AG08395 (cell line): ENCODE measurements around the gene LRRC42.

ENCODE experiments used
- DNase-seq: peaks from one replicate; pipeline ENCODE4 v3.0.0; 2012; ENCODE audit warnings: mixed read lengths, low spot score

The LRRC42 gene

DNA sequence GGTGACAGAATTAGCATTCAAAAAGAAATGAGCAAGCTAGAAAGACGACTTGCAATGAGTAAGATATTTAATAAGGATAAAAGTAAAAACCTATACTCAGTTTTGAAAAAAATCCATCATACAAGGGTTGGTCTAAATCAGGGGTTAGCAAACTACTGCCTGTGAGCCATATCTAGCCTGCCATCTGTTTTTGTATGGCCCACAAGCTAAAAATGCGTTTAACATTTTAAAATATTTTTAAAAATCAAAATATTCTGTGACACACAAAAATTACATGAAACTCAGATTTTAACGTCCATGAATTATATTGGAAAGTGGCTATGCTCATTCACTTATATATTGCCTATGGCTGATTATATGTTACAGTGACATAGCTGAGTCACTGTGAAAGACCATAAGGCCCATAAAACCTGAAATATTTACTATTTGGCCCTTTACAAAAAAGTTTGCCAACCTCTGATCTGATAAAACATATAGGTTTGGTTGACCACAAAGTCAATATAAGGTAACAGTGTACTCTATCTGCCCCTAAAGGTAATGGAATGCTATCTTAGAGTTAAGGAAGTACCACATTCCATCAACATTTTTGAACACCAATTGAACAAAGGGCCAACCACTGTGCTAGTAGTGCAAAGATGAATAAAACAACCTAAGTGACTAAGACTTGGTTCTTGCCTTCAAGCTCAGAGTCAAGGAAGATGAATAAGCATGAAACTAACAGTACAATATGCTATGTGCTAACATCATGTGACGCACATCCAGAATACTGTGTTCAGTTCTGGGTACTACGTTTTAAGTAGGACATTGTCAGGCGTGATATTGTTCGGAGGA lies 3.8 kb upstream of the LRRC42 start:
- DNase-seq = no peak

GRCh38 chr1:53943090-53943489 lies 3.1 kb upstream of the LRRC42 start:
- DNase-seq = no peak

GRCh38 chr1:53943490-53944043 lies 2.6 kb upstream of the LRRC42 start:
- no peak for DNase-seq

GRCh38 chr1:53944469-53945182 lies 1.5 kb upstream of the LRRC42 start:
- DNase-seq = no peak

DNA sequence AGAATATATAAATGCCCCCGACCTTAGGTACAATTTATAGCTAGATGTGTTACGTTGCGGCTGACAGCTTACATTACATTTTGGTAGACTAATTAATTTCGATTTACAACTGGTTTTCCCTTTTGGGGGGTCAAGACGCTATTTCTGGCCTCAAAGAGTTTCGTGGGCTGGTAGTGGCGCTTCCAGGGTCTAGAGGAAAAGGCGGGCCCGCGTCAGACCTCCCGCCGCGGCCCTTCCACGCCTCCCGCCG lies 1.0 kb upstream of the LRRC42 start:
- DNase-seq = no peak

GRCh38 chr1:53945433-53946251 lies 508 bp upstream of the LRRC42 start, which contains the start of gene IFT25:
Gene IFT25 (minus strand): TSS chr1:53945699. CDS start chr1:53940082, 5,617 bp downstream.
- DNase-seq = peak; percentile 97

DNA sequence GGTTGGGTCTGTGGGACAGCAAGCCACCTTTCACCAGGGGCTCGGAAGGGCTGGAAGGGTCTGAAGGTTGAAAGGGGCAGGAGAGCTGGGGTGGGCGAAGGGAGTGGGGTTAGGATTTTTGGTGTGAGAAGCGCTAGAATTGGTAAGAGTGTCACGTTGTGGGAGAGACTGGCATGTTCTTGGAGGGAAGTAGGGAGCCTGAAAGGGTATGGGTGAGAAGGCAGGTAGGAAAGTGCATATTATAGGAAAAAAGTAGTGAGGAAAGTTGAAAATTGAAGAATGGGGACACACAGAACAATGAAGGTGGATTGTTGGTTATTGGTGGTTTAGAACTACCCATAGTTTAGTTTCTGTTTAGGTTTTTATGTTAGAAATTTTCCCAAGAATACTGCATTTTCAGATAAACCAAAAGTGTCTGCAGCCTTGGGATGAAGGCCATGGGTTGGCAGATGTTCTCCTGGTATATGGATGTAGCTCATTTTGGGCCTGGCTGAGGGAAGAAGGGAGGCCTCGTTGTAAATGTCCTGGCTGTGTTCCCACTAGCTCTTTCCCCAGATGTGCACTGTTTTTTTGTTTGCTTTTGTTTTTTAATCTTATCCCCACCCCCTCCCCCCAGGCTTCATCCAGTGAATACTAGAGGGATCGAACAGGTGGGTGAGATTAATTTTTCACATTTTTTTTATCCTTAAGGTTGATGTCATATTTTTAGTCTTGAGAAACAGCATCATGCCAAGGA lies 1.2 kb downstream of the LRRC42 start:
- DNase-seq = no peak

DNA sequence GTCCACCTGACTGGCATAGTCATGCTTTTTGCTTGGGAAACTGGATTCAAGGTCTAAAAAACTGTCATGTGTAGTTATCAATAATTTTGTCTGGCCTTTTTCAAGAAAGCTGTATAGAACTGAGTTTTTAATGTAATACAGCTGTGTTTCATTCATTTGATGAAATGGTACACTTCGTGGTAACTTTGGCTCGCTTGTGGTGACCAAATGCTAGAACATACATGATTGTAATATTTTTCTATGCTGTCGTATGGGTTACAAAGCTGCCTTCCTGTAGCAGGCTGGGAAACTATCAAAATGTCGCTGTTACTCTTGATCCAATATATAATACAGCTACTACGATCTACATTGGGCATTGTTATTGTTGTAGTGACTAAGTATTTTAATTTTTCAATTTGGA lies 2.1 kb downstream of the LRRC42 start:
- DNase-seq = no peak

DNA sequence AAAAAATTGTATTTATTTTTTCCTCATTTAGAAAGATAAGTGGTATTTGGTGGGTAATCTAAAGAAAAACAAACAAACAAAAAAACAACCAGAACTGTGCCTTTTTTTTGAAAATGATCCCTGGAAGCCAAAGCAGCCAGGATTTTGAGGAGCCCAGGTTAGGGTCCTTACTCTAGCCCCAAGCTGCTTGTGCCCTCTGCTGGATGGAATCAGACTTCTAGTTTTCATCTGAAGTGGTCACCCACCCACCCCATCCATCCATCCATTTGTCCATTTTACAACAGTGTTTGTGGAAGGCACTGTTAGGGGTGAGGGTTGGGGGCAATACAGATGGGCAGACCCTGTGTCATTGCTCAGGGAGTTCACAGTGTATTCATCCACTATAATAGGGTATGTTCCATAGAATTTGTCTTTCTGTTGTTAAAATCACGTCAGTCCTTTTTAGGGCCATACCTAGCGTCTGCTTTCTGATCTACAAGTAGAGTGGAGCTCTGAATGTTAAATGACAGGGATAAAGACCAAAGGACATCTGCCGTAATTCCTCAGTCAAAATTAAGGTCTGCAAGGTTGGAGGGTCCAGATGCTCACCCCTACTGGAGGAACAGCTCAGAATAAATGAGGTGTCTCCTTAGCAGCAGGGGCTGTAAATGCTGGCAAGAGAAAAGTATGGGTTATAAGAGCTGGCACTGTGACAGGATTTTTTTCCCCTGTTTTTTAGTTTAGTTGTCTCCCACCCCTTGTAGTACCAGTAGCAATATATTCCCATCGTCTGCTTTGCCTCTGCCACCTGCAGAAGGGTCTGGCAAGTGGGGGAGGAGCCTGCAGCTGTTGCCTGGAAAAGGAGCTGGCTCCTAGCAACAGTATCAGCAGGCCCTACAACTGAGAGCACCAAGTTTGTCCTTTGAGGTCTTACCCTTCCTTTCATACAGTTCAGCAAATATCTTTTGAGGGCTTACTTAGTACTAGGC lies 3.2 kb downstream of the LRRC42 start:
- peak; percentile 21 for DNase-seq

DNA sequence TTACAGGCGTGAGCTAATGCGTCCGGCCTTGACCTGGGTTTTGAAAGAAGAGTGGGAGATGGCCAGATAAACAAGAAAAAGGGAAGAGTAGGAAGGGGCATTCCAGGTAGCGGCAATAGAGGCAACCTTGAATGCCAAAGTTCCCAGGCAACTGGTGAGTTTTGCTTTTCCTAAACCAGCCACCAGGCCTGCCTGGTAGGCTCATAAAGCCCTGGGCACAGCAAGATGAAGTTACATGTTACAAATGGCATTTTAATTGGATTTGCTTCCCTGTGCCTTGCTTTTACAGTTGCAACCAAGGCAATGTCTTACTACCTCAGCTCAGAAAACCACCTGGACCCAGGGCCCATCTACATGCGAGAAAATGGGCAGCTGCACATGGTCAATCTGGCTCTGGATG lies 5.5 kb downstream of the LRRC42 start:
- no peak for DNase-seq

- no peak for DNase-seq
Measured at GRCh38 chr1:53954128-53954527, 8.0 kb downstream of the LRRC42 start.

DNA sequence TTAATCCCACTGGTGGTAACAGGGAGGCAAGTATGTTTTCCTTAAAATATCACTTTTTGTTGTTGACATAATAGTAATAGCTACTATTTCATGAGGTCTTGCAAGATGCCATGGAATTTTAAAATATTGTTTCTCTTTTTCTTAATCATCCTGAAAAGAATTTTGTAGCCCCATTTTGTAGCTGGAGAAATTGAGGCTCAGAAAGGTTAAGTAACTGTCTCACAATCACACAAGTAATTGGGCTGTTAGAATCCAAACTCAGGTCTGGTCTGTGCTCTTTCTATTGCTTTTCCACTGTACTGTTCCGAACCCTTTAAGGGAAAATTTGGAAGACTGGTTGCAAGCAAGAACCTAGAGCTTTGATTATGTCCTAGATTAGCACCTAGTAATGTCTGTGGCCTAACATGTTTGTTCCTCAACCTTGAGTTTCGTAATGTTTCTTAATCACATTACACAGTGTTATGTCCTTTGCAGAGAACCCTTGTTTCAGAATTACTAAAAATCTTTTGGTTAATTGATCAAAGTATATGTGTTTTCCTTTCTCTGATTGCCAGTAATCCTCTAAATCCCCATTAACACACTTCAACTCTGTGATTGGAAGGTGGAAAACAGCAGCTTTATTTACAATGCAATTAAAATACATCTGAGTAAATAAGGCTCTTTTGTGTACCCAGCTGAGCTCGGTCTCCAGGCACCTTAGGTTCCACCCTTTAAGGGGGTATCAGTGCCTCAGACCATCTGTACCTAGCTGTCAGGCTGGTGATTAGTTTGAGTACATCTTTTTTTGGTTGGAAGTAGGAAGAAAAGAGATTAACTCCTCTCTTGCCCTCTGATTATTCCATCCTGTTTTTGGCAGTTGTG lies 10.4 kb downstream of the LRRC42 start:
- no peak for DNase-seq

DNA sequence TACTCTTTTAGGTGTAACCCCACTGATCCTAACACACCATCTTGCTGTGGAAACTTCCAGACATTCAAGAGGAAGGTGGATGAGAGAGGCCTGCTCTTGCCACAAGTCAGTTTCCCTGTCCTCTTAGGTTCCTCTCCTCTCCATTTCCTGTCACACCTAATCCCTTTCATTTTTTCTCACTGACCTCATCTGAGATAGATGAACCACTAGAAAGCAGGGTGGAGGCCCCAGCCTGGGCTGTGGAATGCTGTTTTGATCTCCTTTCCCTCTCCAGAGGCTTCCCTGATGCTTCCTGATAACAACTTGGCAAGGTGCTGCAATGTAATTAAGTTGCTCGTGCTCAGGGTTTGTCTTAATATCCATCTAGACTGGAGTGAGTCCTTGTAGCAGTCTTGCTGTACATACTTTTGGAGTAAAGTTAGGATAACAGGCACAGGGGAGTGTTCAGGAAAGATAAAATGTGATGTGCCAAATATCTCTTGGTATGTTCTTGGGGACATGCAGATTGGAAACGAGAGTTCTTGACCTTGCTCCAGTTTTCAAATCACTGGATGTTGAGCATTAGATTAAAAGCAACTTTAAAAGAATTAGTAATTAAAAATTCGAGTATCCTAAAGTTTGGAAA lies 11.2 kb downstream of the LRRC42 start:
- peak; percentile 75 for DNase-seq

GRCh38 chr1:53959664-53960250 lies 13.6 kb downstream of the LRRC42 start:
- DNase-seq = peak; percentile 47

- no peak for DNase-seq
Measured at GRCh38 chr1:53962395-53962794, 16.2 kb downstream of the LRRC42 start.

- DNase-seq = no peak
Measured at GRCh38 chr1:53963460-53963859, 17.3 kb downstream of the LRRC42 start.

DNA sequence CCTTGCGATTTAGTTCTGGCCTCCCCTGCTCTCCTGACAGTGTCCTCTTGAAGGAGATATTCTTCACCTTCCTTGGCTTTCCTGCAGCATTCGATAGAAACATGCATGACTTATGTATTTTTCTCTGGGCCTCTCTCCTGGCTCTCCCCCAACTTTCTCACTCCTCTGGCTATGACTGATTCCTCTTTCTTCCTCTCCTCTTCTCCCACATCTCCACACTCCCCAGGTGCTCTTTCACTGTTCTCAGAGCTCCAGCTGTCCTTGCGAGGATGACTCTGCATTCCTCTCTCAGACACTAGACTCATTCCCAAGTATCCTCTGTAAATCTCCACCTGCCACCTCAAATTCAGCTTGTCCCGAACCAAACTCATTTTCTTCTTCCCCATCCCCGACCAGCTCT lies 18.0 kb downstream of the LRRC42 start:
- no peak for DNase-seq

GRCh38 chr1:53966794-53967193 lies 20.6 kb downstream of the LRRC42 start:
- no peak for DNase-seq
